Measurements from ENCODE around the gene MELK.
A peak's percentile ranks its signal among the peaks of the same experiment; 100 is the strongest.
"Not testable (repeated sequence)": the region's sequence is repeated elsewhere in the genome, so short reads cannot be mapped to it uniquely, and the experiment has no call there.

Gene MELK

DNA sequence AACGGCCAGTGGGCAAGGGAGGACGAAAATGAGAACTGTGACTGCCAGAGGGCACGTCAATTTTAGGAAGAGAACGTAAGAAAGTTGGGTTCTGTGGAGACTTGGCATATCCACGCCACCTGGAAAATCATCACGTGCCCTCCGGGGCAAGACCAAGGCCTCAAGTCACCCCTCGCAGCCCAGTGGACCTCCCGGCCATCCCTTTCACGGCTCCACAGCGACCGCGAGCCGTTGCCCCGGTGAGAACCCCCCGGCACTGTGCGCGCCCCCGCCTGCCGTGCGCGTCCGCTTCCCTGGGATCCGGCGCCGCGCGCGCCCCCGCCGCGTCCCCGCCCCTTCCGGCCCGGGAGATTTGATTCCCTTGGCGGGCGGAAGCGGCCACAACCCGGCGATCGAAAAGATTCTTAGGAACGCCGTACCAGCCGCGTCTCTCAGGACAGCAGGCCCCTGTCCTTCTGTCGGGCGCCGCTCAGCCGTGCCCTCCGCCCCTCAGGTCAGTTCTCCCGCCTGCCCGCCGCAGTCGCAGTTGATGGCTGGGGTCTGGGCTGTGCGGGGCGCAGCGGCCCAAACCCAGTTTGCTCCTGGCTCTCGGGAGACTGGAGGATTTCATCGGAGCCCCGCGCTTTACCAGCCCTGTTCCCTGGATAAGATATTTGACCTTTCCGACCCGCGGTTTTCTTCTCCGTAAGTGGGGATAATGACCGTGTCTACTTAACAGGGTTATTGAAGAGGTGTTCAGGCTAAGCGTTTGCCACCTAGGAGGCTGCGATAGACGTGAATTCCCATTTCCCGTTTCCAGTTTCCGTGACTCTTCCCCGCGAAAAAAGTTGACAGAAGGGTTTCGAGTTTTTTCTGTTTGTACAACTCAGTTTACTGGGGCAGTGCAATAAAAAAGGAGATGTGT, at the start of gene MELK:
Gene MELK, plus strand, starts transcription at position 381 of the 904 bp plus-strand sequence. CDS start 8,787 bp downstream, outside the sequence.
- peak; percentile 28 to 62 for DNase-seq

DNA sequence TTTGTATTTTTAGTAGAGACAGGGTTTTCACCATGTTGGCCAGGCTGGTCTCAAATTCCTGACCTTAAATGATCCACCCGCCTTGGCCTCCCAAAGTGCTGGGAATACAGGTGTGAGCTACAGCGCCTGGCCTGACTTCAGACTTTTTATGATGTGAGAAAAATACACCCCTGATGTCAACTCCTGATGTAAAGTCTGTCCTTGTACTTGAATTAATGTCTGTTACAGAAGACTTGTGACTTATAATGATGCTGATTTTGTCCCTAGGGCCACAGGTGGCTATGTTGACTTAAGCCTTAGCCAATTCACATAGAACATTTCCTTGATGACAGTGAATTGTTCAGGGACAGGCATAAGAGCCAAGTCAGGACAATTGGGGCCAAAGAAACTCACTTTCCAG, 42.5 kb upstream of the MELK start:
- DNase-seq, result no peak

DNA sequence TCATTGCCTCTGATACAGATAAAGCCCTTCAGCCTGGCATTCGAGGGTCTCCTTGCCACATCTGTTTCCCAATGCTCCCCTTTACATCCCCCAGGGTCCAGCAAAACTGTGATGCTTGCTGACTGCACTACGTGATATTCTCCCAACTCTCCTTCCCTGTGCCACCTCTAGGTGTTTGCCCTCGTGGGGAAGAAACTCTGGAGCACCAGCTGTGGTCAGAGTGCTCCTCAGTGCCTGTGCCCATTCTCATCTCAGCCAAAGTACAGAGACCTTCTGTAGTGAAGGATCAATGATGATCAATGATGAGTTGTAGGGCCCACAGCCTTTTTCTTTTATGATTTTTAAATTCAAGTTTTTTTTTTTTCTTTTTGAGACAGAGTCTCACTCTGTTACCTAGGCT, 40.3 kb upstream of the MELK start:
- DNase-seq, result no peak

DNA sequence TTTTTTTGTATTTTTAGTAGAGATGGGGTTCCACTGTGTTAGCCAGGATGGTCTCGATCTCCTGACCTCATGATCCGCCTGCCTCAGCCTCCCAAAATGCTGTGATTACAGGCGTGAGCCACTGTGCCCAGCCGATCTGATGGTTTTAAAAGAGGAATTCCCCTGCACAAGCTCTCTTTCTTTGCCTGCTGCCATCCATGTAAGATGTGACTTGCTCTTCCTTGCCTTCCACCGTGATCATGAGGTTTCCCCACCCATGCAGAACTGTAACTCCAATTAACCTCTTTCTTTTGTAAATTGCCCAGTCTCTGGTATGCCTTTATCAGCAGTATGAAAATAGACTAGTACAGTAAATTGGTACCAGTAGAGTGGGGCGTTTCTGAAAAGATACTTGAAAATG, 39.0 kb upstream of the MELK start:
- not testable (repeated sequence) for DNase-seq

DNA sequence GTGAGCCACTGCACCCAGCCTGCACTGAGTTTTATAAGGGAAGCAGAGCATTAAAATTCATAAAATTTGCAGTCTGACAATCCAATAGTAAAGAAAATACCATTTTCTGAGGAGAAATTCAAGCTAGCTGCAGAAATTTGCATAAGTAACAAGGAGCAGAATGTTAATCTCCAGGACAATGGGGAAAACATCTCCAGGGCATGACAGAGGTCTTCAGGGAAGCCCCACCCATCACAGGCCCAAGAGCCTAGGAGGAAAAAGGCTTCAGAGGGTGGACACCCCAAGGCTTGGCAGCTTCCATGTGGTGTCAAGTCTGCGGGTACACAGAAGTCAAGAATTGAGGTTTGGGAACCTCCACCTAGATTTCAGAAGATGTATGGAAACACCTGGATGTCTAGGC, 37.6 kb upstream of the MELK start:
- no peak for DNase-seq

DNA sequence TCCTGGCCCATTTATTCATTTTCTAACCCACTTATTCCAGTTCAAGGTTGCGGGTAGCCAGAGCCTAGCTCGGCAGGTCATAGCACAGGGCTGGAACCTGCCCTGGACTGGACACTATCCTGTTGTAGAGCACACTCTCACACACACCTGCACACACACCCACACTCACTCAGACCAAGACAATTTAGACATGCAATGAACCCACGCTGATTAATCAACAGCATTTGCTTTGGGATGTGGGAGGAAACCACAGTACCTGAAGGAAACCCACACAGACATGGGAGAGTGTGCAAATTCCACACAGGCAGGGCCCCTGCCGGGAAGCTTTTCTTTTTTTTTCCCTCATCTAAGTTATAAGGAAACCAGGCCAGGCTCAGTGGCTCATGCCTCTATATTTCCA, 34.8 kb upstream of the MELK start:
- DNase-seq, result no peak

DNA sequence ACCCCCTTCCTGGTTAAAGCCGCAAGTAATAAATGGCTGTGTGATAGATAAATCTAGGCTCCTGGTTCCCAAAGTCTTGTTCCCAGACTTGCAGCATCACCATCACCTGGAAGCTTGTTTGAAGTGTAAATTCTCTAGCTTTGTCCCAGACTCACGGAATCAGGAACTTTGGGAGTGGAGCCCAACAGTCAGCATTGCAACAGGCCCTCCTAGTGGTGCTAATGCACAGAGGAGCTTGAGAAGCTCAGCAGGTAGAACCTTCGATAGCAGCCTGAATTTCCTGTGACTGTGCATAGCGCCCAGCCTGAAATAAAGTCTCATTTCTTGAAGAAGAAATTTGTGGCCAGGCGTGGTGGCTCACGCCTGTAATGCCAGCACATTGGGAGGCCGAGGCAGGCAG, 30.3 kb upstream of the MELK start:
- no peak for DNase-seq

DNA sequence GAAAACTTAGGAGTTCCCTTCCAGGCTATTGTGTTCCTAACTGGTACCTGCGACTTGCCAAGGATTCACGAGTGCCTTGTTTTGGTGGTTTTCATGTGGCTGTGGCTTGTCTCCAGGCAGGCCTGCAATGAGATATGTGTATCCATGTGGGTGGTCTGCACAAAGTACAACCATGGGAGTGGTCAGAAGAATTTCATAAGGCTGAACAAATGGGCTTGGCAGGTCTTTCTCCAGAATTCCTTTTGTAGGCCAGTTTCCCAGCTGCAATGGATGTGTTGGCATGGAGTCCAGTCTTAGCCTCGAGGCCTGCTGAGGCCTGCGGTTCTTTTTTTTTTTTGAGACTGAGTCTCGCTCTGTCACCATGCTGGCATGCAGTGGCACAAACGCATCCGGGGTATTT, 28.8 kb upstream of the MELK start:
- DNase-seq, result no peak

DNA sequence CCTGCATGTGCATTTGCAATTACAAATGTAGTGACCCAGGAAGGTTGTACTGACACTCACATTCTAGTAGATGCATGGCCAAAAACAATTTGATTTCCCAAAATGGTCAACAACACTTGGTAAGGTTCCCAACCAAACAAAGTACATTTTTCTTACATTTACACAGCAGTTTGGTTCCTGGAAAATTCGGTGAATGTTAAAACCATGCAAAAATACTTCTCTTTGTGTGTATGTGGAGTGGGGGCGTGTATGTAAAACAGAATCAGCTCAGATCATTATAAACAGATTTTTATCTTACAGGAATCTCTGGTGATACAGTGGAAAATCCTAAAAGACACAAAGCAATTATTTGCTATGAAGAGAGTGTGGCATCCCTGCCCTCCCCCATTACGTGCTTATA, 25.1 kb upstream of the MELK start:
- DNase-seq, result no peak

DNA sequence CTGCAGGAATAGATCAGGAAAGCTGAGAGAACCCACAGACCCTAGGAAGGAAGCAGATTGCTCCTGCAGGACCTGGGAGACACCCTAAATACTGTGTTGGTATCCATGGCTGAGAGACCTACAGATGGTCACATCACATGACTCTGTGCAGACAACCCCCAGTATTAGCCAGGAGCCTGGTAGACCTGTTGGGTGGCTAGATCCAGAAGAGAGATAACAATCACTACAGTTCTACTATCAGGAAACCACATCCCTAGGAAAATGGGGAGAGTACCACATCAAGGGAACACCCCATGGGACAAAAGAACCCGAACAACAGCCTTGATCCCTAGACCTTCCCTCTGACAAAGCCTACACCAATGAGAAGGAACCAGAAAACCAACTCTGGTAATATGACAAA, 24.2 kb upstream of the MELK start:
- no peak for DNase-seq

DNA sequence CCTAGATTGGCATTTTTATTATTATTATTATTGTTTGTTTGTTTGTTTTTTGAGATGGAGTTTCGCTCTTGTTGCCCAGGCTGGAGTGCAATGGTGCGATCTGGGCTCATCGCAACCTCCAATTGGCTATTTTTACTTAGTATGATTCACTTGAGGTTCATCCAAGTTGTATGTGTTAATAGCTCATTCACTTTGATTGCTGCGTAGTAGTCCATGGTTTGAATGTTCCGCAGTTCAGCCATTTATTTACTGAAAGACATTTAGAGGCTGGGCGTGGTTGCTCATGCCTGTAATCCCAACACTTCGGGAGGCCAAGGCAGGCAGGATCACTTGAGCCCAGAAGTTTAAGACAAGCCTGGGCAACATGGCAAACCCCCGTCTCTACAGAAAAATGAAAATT, 22.6 kb upstream of the MELK start:
- no peak for DNase-seq

DNA sequence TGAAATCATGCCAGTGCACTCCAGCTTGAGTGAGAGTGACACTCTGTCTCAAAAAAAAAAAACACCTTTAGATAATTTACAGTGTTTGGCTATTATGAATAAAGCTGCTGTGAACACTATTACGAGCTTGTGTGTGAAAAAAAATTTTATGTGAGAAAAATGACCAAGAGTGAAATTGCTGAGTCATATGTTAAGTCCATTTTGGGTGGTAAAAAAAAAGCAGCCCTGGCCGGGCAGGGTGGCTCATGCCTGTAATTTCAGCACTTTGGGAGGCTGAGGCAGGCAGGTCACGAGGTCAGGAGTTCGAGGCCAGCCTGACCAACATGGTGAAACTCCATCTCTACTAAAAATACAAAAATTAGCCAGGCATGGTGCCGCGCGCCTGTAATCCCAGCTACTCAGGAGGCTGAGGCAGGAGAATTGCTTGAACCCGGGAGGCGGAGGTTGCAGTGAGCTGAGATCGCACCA, 22.0 kb upstream of the MELK start:
- not testable (repeated sequence) for DNase-seq

DNA sequence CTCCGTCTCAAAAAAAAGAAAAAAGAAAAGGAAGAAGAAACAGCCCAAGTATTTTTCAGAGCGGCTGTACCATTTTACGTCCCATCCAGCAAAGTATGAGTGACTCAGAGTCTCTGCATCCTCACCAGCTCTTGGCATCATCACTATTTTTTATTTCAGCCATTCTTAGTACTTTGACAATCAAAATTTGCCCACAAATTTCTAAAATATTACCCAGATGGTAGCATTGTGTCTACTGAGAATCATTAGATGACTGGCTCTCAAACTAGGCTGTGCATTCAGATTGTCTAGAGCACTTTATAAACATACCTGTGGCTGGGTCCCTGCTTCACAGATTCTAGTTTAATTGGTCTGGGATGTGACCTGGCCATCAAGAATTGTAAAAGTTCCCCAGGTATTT, 21.6 kb upstream of the MELK start:
- DNase-seq, result no peak

DNA sequence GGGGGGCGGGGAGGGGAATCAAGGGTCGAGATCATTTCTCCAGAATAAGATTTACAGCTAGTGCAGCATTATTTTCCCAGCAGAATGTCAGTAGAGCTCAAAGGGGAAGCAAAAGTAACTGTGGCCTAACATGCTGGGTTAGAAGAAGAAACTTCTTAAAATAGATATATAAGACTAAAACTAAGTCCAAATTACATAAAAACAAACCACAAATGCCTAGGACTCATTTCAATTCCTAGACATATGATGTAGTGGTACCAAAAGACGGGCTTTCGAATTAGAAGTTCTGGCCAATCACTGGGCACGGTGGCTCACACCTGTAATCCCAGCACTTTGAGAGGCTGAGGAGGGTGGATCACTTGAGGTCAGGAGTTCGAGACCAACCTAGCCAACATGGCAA, 20.8 kb upstream of the MELK start:
- no peak for DNase-seq

DNA sequence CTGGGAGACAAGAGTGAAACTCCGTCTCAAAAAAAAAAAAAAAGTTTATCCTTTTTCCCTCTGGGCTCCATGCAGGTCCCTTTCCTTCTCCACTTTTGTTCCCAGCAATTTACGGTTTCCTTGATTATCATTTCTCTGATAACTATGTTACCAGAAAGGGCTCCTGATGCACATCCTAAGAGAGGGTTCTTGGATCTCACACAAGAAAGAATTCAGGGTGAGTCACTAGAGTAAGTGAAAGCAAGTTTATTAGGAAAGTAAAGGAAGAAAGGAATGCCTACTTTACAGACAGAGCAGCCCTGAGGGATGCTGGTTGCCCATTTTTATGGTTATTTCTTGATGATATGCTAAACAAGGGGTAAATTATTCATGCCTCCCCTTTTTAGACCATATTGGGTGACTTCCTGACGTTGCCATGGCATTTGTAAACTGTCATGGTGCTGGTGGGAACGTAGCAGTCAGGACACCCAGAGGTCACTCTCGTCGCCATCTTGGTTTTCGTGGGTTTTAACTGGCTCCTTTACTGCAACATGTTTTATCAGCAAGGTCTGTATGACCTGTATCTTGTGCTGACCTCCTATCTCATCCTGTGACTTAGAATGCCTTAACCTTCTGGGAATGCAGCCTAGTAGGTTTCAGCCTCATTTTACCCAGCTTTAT, 13.5 kb upstream of the MELK start:
- no peak for DNase-seq

DNA sequence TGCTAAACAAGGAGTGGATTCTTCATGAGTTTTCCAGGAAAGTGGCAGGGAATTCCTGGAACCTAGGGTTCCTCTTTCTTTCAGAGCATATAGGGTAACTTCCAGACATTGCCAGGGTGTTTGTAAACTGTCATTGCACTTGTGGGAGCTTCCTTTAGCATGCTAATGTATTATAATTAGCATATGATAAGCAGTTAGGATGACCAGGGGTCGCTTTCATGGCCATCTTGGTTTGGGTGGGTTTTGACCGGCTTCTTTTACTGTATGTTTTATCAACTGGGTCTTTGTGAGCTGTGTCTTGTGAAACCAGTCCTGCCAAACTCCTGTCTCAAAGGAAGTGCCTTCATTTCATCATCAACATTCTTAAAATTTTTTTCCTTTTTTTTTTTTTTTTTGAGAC, 11.9 kb upstream of the MELK start:
- DNase-seq, result no peak

DNA sequence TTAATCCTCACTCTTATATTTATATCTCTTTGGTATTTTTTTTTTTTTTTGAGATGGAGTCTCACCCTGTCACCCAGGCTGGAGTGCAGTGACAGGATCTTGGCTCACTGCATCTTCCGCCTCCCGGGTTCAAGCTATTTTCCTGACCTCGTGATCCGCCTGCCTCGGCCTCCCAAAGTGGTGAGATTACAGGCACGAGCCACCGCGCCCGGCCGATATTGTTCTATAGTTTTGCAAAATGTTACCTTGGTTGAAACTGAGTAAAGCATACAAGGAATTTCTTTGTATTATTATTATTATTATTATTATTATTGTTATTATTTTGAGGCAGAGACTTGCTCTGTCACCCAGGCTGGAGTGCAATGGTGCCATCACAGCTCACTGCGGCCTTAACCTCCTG, 9.9 kb upstream of the MELK start:
- not testable (repeated sequence) for DNase-seq

DNA sequence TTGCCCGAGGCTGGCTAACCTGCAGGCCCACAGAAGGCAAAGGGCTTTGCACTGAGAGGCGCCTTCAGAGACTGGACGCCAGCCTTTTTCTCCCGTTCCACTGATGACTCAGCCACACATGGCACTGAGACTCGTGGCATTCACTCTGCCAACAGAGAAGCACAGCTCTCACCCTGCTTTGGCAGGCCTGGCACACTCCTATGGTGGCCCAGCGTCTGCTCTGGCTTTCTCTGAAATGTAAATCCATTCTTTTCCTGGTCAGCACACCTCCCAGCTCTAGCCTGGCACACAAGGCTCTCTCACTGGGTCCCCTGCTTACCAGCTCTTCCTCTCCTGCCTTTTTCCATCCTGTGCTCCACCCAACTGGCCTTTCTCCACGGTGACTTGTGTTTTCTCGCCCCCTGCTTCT, 5.9 kb upstream of the MELK start:
- DNase-seq, result no peak

DNA sequence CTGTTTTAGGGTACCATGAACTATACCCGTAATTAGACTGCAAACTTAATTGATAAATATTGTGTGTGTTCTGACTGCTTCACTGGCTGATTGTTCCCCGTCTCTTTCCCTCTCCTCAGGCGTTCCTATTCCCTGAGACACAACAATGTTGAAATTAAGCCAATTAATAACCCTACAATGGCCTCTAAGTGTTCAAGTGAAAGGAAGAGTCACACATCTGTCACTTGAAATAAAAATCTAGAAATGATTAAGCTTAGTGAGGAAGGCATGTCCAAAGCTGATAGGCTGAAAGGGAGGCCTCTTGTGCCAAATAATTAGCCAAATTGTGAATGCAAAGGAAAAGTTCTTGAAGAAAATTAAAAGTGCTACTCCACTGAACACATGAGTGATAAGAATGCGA, 4.0 kb upstream of the MELK start:
- DNase-seq, result not testable (repeated sequence)

DNA sequence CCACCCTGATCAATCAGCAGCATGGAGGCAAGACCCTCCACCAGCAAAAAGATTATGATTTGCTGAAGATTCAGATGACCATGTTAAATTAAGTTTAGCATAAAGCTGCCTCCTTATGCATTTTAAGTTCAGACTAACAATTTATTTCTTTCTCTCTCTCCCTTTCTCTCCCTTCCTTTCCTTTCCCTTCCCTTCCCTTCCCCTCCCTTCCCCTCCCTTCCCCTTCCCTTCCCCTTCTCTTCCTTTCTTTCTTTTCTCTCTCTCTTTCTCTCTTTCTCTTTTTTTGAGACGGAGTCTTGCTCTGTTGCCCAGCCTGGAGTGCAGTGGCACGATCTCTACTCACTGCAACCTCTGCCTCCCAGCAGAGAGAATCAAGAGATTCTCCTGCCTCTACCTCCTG, 1.4 kb upstream of the MELK start:
- no peak for DNase-seq

DNA sequence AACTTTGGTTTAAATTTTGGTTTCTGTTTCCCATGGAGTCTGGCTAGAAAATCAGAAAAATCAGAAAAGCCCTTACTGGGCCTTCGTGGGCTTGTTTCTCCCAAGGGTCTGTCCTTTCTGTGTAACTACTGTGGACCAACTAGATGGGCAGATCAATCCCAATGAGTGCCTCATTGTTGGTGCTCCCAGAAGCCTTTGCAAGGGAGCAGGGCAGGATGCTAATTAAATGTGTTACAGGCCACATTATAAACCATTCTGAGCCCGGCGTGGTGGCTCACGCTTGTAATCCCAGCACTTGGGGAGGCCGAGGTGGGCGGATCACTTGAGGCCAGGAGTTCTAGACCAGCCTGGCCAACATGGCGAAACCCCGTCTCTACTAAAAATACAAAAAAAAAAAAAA, 1.4 kb downstream of the MELK start:
- not testable (repeated sequence) for DNase-seq

DNA sequence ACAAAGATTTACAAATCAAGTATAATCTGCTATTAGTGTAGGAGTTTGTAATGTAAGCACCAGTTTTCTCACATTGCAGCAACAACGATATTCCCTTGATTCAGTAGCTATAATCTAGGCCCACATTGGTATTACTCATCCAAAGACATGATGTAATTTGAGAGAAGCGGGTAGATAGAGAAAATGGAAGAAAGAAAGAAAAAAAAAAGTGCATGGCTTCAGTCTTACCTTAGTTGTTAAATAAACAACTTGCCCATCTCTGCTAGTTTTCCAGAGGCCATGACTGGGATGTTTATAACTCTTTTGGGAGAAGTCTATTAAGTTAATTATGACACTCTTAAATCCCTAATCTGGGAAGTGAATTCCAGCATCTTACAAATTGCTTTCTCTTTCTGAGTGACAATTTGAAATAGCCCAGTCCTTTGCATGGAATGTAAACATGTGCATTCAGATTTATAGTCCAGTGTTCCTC, 2.8 kb downstream of the MELK start:
- no peak for DNase-seq

DNA sequence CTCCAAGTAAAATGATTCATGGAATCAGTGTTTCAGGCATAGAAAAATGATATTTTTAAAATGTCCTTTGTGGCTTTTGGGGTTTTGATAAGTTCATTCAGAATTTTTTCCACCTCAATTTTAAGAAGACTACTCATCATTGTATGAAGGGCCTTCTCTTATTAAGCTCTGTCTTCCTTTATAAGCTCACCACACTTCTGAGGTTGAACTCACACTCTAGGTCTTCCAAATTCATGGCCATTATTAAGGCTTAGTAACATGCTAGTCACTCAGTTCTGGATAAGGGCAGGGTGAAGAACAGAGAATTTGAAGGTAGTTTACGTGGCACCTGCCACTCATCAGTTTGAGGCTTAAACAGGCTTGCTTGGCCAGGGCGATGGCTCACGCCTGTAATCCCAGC, 4.2 kb downstream of the MELK start:
- DNase-seq, result no peak
